GM21737 (cell line): ENCODE results near the gene CXCR1.
A peak's percentile ranks its signal among the peaks of the same experiment; 100 is the strongest.
"Not testable (repeated sequence)": the region's sequence is repeated elsewhere in the genome, so short reads cannot be mapped to it uniquely, and the experiment has no call there.

ENCODE experiments used
- ATAC-seq: cut with Tn5 transposase; IDR thresholded peaks from one replicate; pipeline ENCODE4 v1.9.1; 2021; ENCODE audit warnings: mild to moderate bottlenecking, moderate library complexity; ENCODE audit not compliant: unreplicated experiment

CXCR1 gene

DNA sequence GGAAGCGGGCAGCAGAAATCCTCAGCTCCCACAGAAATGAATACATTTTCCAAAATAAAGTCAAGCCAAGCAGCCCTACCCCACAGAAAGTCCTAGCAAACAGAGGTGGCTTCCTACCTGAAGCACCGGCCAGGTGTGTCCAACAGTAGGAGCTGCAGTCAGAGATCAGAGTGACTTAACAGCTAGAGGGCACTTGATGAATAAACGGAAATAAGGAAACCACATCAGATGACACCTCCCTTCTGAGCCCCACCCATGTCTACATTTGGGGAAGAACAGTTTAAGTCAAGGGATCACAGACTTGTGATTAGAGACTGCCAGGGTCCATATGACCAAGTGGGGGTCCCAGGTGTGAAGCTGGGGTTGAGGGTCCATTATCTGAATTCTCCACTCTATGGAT, at the start of gene CXCR1:
TSS of gene CXCR1 (minus strand) at position 172 of the 400 bp plus-strand sequence. CDS start 1,751 bp downstream, outside the sequence.
- ATAC-seq: no peak

DNA sequence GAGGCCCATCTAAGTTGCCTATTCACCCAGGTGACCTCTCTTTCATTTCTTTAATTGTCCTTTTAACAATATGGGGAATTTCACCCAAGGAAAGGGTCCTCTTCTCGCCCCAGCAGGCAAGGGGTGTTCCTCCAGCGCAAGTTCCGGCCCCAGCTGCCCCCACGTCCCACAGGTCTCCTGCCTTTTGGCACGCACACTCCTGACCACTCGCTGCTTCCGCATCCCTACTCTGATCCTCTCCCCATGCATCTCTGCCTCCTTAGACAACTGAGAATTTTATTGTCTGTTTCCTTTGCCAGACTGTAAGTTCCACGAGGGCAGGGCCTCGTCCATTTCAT, 49.5 kb upstream of the CXCR1 start:
- ATAC-seq: no peak

DNA sequence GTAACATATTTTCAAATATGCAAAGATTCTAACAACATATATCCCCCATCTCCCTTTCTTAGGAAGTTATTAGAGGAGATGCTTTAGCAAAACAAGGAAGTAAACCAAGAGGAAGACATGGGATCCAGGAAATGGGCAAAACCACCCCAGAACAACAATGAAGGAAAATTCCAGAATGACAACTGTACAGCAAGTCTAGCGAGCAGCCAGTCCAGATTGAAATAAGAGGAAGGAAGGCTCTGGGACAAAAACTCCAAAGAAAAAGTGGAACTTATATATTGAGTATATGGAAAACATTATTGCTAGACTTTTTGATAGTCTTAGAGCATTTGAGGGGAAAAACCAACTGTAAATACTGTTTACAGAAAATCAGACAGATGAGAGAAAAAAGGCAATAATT, 47.4 kb upstream of the CXCR1 start:
- ATAC-seq: no peak

DNA sequence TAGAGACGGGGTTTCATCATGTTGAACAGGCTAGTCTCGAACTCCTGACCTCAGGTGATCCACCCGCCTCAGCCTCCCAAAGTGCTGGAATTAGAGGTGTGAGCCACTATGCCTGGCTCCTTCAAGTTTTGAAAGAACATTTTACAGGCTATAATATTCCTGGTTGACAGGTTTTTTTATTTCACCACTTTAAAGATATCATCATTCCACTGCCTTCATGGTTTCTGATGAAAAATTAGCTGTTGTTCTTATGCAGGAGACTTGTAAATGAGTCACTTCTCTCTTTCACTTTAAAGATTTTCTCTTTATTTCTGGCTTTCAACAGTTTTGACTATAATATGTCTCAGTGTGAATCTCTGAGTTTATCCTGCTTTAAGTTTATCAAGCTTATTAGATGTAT, 42.3 kb upstream of the CXCR1 start:
- ATAC-seq: no peak

DNA sequence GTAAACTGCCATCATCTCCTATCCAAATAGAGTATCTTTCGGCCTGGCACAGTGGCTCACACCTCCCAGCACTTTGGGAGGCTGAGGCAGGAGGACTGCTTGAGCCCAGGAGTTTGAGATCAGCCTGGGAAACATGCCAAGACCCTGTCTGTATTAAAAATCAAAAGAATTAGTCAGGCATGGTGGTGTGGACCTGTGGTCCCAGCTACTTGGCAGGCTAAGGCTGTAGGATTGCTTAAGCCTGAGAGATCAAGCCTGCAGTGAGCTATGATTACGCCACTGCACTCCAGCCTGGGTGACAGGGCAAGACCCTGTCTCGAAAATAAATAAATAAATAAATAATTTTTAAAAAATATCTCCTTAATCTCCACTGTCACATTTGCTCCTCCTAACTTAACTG, 35.5 kb upstream of the CXCR1 start:
- ATAC-seq: no peak

DNA sequence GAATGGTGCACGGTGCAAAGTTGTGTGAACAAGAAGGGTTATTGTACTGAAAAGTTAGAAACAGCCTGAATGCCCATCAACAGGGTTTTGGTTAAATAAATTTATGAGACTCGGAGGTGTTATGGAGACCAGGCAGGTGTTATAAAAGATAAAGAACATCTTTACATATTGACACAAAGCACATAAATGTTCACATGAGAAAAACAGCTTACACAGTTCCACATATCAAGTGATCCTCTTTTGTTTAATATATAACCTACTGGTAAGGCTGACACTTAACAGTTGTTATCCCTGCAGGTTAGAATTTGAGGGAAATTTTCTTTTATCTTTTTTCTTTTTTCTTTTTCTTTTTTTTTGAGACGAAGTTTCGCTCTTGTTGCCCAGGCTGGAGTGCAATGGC, 30.2 kb upstream of the CXCR1 start:
- no peak for ATAC-seq

DNA sequence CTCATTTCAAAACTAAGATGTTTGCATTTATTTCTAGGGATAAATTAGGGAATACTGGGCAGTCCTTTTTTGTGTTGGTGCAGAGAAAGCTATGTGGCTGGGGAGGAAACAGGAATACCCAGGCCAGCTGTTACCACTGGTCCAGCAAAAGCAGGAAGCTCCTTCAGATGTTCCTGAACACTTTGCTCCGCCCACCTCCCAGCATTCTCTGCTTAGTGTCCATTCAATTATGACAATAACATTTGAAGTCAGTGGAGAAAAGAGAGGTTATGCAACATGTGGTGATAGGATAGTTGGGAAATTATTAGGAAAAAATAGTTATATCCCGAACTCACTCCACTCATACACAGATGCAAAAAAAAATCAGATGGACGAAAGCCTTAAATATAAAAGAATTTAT, 28.1 kb upstream of the CXCR1 start:
- ATAC-seq: no peak

DNA sequence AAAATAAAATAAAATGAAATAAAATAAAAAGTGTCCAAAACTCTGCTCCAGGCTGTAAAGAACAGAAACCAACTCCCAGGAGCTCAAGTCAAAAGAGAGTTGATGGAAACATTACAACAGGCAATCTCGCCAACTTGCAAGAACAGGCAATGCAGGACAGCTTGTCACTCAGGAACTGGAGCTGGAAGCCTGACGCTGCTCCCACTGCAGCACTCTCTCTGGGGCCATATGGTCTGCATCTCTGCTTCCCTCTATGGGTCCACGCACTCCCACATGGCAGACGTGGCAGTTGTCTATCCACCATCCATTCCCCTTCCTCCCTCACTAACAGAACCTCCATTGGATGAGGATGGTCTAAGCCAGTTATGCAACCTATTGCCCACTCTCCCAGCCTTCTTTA, 26.9 kb upstream of the CXCR1 start:
- ATAC-seq: no peak

DNA sequence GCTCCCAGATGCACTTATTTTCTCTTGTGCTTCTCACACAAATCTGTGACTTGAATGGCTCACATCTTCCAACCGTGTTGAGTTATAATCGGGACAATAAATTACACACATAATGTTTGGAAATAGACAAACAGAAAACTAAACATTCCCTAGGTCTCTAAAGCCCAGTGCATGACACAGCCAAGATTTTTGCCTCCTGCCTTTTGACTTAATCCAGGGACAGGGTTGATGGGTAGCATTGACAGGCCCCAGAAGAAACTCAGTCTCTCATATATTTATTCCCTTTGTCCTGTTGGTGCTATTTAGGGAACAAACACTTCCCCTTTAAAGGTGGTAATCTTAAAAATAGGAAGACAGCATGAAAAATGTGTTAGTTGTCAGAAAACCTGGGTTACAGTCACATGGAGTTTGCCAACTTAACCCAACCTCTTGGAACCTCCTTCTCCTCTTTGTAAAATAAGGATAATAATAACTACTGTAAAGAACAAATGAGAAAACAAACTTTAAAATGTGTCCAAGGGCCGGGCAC, 26.2 kb upstream of the CXCR1 start:
- ATAC-seq: no peak

DNA sequence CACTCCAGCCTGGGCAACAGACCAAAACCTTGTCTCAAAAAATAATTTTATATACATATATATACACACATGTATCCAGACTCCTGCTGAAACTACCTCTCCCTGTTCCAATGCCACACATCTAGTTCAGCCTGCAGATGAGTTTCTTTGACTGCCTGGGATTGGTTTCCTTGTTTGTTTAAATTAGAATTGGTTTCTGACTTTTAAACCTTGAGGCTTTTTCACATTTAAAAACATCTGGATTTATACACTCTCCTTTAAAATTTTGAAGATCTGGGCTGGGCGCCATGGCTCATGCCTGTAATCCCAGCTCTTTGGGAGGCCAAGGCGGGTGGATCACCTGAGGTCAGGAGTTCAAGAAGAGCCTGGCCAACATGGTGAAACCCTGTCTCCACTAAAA, 21.8 kb upstream of the CXCR1 start:
- no peak for ATAC-seq

DNA sequence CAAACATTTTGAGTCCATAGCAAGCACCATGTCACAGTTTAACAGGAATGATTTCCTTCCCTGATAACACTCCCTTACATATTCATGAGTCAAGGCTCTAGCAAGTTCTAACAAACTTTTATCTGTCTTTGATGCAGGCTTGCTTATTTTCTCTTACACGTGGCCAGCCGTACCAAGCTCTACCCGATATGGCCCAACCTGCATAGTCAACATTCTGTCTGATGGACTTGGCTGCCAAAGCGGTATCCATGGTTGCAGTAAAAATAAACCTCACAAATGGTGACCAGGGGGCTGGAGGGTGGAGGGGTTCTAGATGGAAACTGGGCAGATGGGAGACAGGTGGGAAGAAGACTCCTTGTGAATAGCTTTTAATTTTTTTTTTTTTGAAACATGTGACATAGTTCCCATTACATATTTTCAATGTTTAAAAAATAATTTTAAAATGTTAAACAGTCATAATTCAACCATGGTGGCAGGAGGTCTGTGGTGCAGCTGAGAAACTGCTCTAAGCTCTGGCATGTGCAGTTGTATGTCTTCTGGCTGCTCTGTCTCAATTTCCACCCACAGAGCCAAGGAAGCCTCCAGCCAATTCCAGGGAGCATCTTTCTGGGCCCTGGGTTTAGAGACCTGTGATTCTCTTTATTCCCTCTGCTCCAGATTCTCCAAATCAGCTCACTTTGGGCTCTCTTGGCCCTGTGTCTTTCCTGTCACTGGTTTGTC, 20.7 kb upstream of the CXCR1 start:
- no peak for ATAC-seq

DNA sequence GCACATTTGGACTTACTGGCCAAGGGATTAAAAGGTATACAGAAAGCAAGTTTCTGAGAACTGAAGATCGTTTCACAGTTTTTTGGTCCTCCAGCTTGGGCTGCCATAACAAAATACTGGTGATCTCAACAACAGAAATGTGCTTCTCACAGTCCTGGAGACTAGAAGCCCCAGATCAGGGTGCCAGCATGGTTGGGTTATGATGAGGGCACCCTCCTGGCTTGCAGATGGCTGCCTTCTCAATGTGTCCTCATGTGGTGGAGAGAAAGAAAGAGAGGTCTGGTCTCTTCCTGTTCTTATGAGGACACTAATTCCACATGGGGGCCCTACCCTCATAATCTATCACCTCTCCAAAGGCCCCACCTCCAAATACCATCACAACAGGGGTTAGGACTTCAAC, 20.1 kb upstream of the CXCR1 start:
- no peak for ATAC-seq

DNA sequence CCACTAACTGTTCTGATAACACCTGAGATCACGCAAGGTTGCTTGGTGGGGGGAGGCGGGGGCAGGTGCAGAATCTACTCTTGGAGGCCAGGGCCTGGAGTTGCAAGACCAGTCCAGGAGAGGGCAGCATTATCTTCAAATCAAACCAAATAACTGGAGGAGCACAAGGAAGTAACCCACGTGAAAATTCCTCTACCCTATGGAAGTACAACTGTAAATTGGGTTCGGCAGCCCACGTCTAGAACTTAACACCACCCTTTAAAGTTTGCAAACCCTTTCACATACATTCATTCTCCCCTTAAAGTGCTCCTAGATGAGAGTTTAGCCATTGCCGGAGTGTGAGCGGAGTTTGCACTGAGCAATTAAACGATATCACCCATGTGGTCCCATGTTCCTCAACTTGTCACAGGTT, 19.6 kb upstream of the CXCR1 start:
- ATAC-seq: peak; percentile 72

DNA sequence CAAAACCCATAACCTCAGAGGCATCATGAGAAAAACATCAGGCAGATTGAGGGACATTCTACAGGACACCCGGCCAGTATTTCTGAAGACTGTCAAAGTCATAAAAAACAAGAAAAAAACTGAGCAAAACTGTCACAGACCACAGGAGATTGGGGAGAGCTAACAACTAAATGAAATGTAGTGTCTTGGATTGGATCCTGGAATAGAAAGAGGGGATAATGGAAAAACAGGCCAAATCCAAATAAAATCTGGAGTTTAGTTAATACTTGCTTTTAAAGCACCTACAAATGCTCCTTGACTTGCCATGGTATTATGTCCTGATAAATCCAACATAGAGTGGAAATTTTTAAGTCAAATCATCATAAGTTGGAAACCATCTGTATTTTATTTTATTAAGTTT, 17.6 kb upstream of the CXCR1 start:
- no peak for ATAC-seq

DNA sequence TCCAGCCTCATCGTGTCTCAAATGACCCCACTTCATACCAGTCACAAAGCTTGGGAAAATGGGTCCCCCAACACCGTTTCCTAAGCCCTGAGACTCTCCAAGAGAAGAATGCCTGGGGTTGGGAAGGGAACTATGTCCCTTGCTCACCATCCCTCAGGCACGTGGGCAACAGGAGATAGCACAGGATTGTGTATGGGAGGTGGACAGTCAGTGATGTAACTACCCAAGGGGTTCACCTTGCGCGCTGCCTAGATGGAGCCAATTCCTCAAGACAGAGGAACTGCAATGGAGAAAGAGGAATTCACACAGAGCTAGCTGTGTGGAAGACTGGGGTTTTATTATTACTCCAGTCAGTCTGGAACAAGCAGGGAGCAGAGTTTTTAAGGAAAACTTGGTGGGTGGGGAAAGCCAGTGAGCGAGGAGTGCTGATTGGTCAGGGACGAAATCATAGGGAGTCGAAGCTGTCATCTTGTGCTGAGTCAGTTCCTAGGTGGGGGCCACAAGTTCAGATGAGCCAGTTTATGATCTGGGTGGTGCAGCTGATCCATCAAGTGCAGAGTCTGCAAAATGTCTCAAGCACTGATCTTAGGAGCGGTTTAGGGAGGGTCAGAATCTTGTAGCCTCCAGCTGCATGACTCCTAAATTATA, 13.8 kb upstream of the CXCR1 start:
- ATAC-seq: no peak

DNA sequence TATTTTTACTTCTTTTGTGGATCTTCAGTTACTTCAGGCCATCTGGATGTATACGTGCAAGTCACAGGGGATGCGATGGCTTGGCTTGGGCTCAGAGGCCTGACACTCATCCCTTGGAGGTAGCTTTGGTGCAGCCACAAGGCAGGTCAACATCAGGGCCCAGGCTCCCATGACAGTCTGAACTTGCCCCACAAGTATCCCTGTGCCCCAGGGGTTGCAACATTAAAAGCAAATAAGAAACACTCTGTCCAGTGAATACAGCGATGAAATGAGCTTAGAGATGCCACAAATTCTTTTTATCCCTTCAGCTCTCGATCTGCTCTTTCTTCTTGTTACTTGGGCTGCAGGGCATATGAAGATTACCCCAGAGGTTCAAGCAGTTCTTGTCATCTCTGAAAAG, 13.0 kb upstream of the CXCR1 start:
- no peak for ATAC-seq

DNA sequence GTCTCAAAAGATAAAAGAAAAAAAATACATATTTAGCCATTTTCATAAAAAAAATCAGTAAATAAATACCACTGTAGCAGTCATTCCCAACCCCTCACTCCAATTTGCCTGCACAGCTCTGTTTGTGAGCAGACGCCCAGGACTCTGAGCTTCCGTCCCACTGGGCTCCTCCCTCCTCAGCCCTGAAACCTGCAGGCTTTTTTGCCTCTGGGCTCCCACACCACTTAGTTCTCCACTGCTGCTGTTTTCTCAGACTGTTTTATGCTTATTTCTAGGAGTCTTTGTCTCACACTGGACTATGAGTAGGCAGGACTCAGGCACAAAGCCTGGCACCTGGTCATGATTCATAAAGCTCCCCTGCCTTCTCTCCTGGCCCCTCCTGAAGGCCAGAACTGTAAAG, 6.1 kb upstream of the CXCR1 start:
- no peak for ATAC-seq

DNA sequence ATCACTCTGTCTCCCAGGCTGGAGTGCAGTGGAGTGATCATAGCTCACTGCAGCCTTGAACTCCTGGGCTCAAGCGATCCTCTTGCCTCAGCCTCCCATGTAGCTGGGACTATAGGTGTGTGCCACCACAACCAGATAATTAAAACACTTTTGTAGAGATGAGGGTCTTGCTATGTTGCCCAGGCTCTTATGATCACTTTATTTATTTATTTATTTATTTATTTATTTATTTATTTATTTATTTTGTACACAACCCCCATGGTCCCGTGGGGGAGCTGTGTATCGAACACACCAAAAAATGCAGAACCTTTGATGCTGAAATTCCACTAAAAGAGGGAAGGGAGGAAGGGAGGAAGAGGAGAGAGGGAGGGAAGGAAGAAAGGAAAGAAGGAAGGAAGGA, 5.0 kb upstream of the CXCR1 start:
- ATAC-seq: not testable (repeated sequence)

DNA sequence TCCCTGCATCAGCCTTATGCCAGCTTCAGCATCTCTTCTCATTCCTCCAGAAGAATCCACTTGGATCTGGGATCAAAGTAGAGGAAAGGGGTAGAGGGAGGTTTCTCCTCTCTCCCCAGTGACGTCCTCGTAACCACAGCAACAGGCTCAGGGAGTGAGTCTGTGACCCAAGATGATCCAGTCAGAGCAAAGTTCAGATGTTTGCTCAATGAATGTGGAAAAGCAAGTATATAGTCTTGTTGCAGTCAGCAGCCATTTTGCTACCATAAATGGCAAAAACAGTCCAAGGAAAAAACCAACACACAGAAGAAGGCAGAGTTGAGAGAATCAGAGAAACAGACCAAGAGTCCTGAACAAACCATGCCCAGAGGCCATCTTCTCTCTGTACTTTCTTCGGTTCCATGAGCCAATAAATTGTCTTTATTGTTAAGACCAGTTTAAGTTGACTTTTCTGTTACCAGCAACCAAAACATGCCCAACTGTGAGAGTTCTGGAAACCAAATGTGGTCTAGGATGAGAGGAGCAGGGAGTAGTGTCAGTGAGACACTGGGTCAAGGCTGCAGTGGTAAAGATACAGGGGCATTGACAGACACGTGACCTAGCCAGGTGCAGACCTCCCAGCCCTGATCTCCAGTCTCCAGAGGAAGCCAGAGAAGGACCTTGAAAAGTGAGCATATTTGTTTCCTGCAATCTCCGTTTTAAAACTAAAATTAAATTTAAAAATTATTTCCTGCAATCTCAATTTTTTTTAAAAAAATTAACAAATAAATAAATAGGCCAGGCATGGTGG, 3.2 kb upstream of the CXCR1 start:
- ATAC-seq: no peak

DNA sequence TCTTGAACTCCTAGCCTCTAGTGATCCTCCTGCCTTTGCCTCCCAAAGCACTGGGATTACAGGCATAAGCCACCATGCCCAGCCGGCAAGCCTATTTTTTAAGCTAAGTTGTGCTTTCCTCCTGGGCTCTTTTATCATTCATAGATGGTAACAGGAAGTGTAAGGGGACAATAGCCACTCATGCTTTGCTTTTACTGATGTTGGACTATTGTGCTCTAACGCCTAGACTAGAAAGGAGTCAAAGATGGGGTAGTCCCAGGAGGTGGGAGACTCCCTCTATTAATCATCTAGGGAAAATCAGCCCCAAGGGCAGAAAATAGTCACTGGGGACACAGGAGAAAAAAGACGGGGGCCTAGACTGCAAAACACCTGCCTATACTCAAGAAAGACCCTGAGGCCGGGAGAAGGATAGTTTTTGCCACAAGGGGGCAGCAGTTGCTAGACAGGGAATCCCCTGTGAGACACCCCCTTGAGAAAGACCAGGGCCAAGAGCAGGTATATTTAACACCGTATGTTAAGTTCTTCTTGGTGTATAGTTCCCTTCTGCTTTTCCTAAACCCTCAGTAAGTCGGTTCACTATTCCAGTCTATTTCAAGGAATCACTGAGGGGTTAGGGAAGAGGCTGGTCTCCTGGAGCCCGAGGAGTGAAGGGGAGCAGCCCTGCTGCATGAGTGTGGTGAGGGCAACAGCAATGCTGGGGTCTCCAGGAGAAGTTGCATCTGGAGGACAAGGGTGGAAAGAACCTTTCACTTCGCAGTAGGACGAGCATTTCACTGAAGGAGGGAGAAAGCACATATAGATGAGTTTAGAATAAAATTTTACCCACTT, 2.1 kb upstream of the CXCR1 start:
- ATAC-seq: no peak

DNA sequence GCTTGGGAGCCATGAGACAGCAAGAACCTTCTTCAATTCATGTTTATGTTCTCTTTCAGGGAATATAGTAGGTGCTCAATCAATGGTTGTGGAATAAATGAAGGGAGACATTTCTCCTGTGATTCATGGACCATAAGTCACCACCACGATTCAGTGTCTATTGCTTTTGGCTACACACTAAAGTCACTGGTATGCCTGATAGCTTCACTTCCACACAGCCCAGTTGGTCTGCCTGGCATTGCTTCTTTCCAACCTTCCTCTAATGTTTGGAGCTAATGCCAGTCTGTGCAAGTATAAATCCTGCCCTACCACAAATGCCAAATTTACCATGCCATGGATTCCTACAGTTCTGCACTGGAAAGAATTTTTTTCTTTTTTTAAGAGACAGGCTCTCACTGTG, 1.3 kb upstream of the CXCR1 start:
- no peak for ATAC-seq
